B cell (primary cell): Measurements from ENCODE around the gene HDAC9. TPM values are rescaled to one million over a fixed set of nuclear protein-coding genes. Genes with fewer than 3 reads are reported as not detected.

Experiments
- ATAC-seq: fragments of 200-7000 bp; cut with Tn5 transposase; one replicate; pipeline ENCODE4 v1.10.0; 2021; ENCODE audit warnings: low read depth, mild to moderate bottlenecking, moderate number of reproducible peaks, moderate library complexity
- CTCF ChIA-PET: fragments of 350-600 bp; sonication (Branson Sonifier 250); formaldehyde crosslinking; loops from one replicate; lab custom pipeline; 2021; ENCODE audit warnings: antibody characterized with exemption, inconsistent platforms; lab: Charles Lee
- POLR2A ChIA-PET: fragments of 350-600 bp; sonication (Branson Sonifier 250); formaldehyde crosslinking; loops from one replicate; lab custom pipeline; 2021; ENCODE audit warnings: antibody characterized with exemption; lab: Charles Lee
- DNase-seq: peaks from one replicate; pipeline ENCODE4 v3.0.0; 2013
- H2AFZ ChIP-seq: 2 replicates; pipeline ENCODE4 v1.6.1; 2012; ENCODE audit warnings: mild to moderate bottlenecking, low read depth, low read length; ENCODE audit not compliant: insufficient read depth, poor library complexity, severe bottlenecking
- H3K27ac ChIP-seq, 2 donors: 1 replicate in 1 of 2; 2 replicates in 1 of 2; pipeline ENCODE4 v1.5.1; 2012 to 2013; ENCODE audit warnings: low read length in 2 of 2, mild to moderate bottlenecking in 2 of 2, moderate library complexity in 1 of 2
- H3K27me3 ChIP-seq, 4 experiments: fragments of 200-600 bp in 1 of 4; sonication (generic) in 1 of 4; replicated peaks in 1 of 4; 1 replicate in 2 of 4; 2 replicates in 2 of 4; pipeline versions ENCODE4 v1.6.1 to v1.7.0; 2013 to 2016; ENCODE audit warnings: low read length in 3 of 4, mild to moderate bottlenecking in 2 of 4, mixed read lengths in 1 of 4, moderate library complexity in 1 of 4; ENCODE audit not compliant: insufficient read depth in 4 of 4, control insufficient read depth in 3 of 4; ENCODE audit errors: control extremely low read depth in 1 of 4
- H3K36me3 ChIP-seq, 2 experiments: replicated peaks in 1 of 2; 1 replicate in 1 of 2; 2 replicates in 1 of 2; pipeline versions ENCODE4 v1.6.1 to v1.7.1; 2013; ENCODE audit warnings: low read length in 1 of 2; ENCODE audit not compliant: insufficient read depth in 2 of 2, control insufficient read depth in 1 of 2; ENCODE audit errors: control extremely low read depth in 1 of 2, extremely low read depth in 1 of 2
- H3K4me1 ChIP-seq, 2 donors: fragments of 200-600 bp in 1 of 2; sonication (generic) in 1 of 2; 1 replicate in 1 of 2; 2 replicates in 1 of 2; pipeline versions ENCODE4 v1.5.1 to v1.6.1; 2013 to 2017; ENCODE audit warnings: low read length in 2 of 2; ENCODE audit not compliant: control insufficient read depth in 2 of 2, insufficient read depth in 2 of 2
- H3K4me2 ChIP-seq: replicated peaks from 2 replicates; pipeline ENCODE3; 2012; ENCODE audit warnings: mild to moderate bottlenecking, low read depth, low read length; ENCODE audit not compliant: poor library complexity, severe bottlenecking
- H3K4me3 ChIP-seq, 5 experiments: fragments of 200-600 bp in 1 of 5; sonication (generic) in 1 of 5; 1 replicate in 3 of 5; 2 replicates in 2 of 5; pipeline versions ENCODE4 v1.5.1 to v1.7.0; 2011 to 2016; ENCODE audit warnings: low read length in 4 of 5, mild to moderate bottlenecking in 4 of 5, low read depth in 2 of 5, control low read depth in 1 of 5, moderate library complexity in 1 of 5; ENCODE audit not compliant: insufficient read depth in 1 of 5; ENCODE audit errors: control extremely low read depth in 1 of 5, extremely low read depth in 1 of 5
- H3K79me2 ChIP-seq: fragments of 200-600 bp; sonication (generic); one replicate; pipeline ENCODE4 v1.6.0; 2016; ENCODE audit warnings: low read length; ENCODE audit not compliant: control insufficient read depth, insufficient read depth
- H3K9ac ChIP-seq: fragments of 200-600 bp; sonication (generic); 2 replicates; pipeline ENCODE4 v1.6.1; 2017; ENCODE audit warnings: mild to moderate bottlenecking, low read length, moderate library complexity
- H3K9me3 ChIP-seq, 3 donors: one replicate each; pipeline versions ENCODE4 v1.6.1 to v1.7.1; 2013; ENCODE audit warnings: low read length in 2 of 3; ENCODE audit not compliant: control insufficient read depth in 2 of 3, insufficient read depth in 1 of 3; ENCODE audit errors: control extremely low read depth in 1 of 3
- H4K20me1 ChIP-seq: 2 replicates; pipeline ENCODE4 v1.6.0; 2012; ENCODE audit warnings: mild to moderate bottlenecking, low read length; ENCODE audit not compliant: insufficient read depth, control insufficient read depth, poor library complexity, severe bottlenecking
- H3K27ac Mint-ChIP-seq: one replicate; pipeline ENCODE4 v1.8.0; 2021; ENCODE audit warnings: mixed read lengths
- H3K27me3 Mint-ChIP-seq: one replicate; pipeline ENCODE4 v1.8.0; 2021; ENCODE audit warnings: mixed read lengths
- H3K4me1 Mint-ChIP-seq: one replicate; pipeline ENCODE4 v1.8.0; 2021; ENCODE audit warnings: mixed read lengths
- H3K4me3 Mint-ChIP-seq: one replicate; pipeline ENCODE4 v1.8.0; 2021; ENCODE audit warnings: mixed read lengths
- H3K9me3 Mint-ChIP-seq: one replicate; pipeline ENCODE4 v1.8.0; 2022; ENCODE audit warnings: mixed read lengths; ENCODE audit not compliant: insufficient read depth
- CTCF ChIP-seq: fragments of 200-600 bp; IDR thresholded peaks from one replicate; pipeline ENCODE4 v1.8.0; 2022; ENCODE audit warnings: antibody characterized with exemption, mild to moderate bottlenecking
- EZH2 ChIP-seq: IDR thresholded peaks from 2 replicates; pipeline ENCODE4 v1.6.1; 2012; ENCODE audit warnings: borderline replicate concordance, low read depth, mild to moderate bottlenecking, moderate library complexity, low read length; ENCODE audit not compliant: insufficient read depth, poor library complexity, severe bottlenecking
- WGBS: methylation state at CpG from one replicate; pipeline ENCODE4 v1.1.5; 2013; ENCODE audit warnings: missing lambda C conversion rate; ENCODE audit not compliant: insufficient coverage; 5-methylcytosine and 5-hydroxymethylcytosine counted together
- intact Hi-C: fragments of 100-400 bp; cut with micrococcal nuclease; formaldehyde crosslinking; loops from one replicate; pipeline ENCODE4 v1.10.0; 2022
- polyA plus RNA-seq: library from polyadenylated mRNA; depleted of rRNA; stranded (reverse); fragments of >200 nt; gene quantifications from 2 replicates; pipeline ENCODE4 v1.2.3, GENCODE V29; 2012
- total RNA-seq, 2 donors: library from RNA; stranded (reverse); fragments of 120-200 nt in 1 of 2; gene quantifications; 1 replicate in 1 of 2; 2 replicates in 1 of 2; pipeline versions ENCODE4 v1.2.3 to v1.2.4, GENCODE V29; 2013 to 2022

The HDAC9 gene
- total and polyA plus RNA-seq, 2 donors (not counting 1 experiment from before 2014, with no cell fraction given): 49.1 to 64.8 TPM

GRCh38 chr7:18573410-18574234 lies 78.1 kb downstream of the HDAC9 start:
- peak; percentile 58 for DNase-seq
- Mint-ChIP-seq H3K27ac (peak overlapping the region; percentile 90), H3K9me3 (no peaks in the 10 kb centered on the region), H3K4me3 (peak overlapping the region; percentile 81), H3K4me1 (peaks cover 71% of the 10 kb centered on the region), H3K27me3 (no peaks in the 10 kb centered on the region)
- Histone ChIP-seq H3K4me1 (peaks cover 47 to 59% of the 10 kb centered on the region in 2 donors), H3K27ac (peak overlapping the region; percentile 47 to 61), H3K4me3 (peak overlapping the region in 4 of 5 experiments; percentile 13 to 54 (median 31)), H4K20me1 (no peaks in the 10 kb centered on the region), H3K9ac (peak overlapping the region; percentile 47), H3K9me3 (peaks cover 0 to 5% (median 0%) of the 10 kb centered on the region in 3 donors), H2AFZ (peak overlapping the region; percentile 35), H3K4me2 (peak overlapping the region; percentile 70), H3K79me2 (peaks cover 96% of the 10 kb centered on the region), H3K27me3 (no peaks in the 10 kb centered on the region), H3K36me3 (peaks cover 0 to 7% of the 10 kb centered on the region in 2 experiments)
- POLR2A ChIA-PET: interaction anchor here (0.6 to 1.2 kb wide), 3 partner anchors 14 to 32 kb away, joined by 3 read pairs; no protein-coding TSS in a partner anchor
- peak; percentile 86 for ATAC-seq
- TF ChIP-seq EZH2: no peak
- TF ChIP-seq CTCF: no peak
- 54% methylated on average over 19 of the region's 20 CpGs for WGBS
- intact Hi-C loops: loop anchor here (2.0 kb wide), 1 partner anchor 17 kb away; no protein-coding TSS in a partner anchor
- CTCF ChIA-PET: interaction anchor here (0.8 to 7.3 kb wide), 10 partner anchors 13 to 221 kb away, joined by 3 to 58 read pairs (median 16); partner anchors contain the start of gene HDAC9

- CTCF ChIA-PET: interaction anchor here (0.7 to 6.0 kb wide), 8 partner anchors 13 to 222 kb away, joined by 3 to 42 read pairs (median 15); no protein-coding TSS in a partner anchor
- no peak for ATAC-seq
- H3K9ac ChIP-seq: no peak overlapping the region
- no peaks in the 10 kb centered on the region for H3K27me3 ChIP-seq
- H3K27ac Mint-ChIP-seq: no peak overlapping the region
- no peaks in the 10 kb centered on the region for H3K9me3 Mint-ChIP-seq
- no peak for DNase-seq
- H3K4me3 ChIP-seq: no peak overlapping the region
- H3K4me3 Mint-ChIP-seq: no peak overlapping the region
- TF ChIP-seq EZH2: no peak
- no peak for TF ChIP-seq CTCF
- peaks cover 0 to 5% (median 0%) of the 10 kb centered on the region in 3 donors for H3K9me3 ChIP-seq
- no peak overlapping the region for H2AFZ ChIP-seq
- H3K27me3 Mint-ChIP-seq: no peaks in the 10 kb centered on the region
- H3K4me2 ChIP-seq: peak overlapping the region; percentile 70
- intact Hi-C loops: no loop called here
- peaks cover 96% of the 10 kb centered on the region for H3K79me2 ChIP-seq
- 98% methylated on average over 7 of the region's 7 CpGs for WGBS
- POLR2A ChIA-PET: interaction anchor here (0.6 to 0.8 kb wide), 2 partner anchors 13 to 31 kb away, joined by 3 read pairs; no protein-coding TSS in a partner anchor
- H3K36me3 ChIP-seq: peaks cover 0 to 7% of the 10 kb centered on the region in 2 experiments
- H3K27ac ChIP-seq: no peak overlapping the region
- H4K20me1 ChIP-seq: no peaks in the 10 kb centered on the region
- H3K4me1 ChIP-seq: peaks cover 47 to 59% of the 10 kb centered on the region in 2 donors
- peaks cover 76% of the 10 kb centered on the region for H3K4me1 Mint-ChIP-seq
Measured at GRCh38 chr7:18574235-18574540, 78.6 kb downstream of the HDAC9 start.
